Right ventricle myocardium inferior (tissue), 1 donor: ENCODE measurements around the gene NRP2. TPM values are rescaled to one million over a fixed set of nuclear protein-coding genes. Genes with fewer than 3 reads are reported as not detected.
A peak's percentile ranks its signal among the peaks of the same experiment; 100 is the strongest.

Experiments
- ATAC-seq: fragments of 200-7000 bp; cut with Tn5 transposase; one replicate; pipeline ENCODE4 v1.9.1; 2020; ENCODE audit warnings: mild to moderate bottlenecking, moderate library complexity
- DNase-seq: peaks from one replicate; pipeline ENCODE4 v3.0.0; 2021; ENCODE audit errors: missing footprints
- intact Hi-C: fragments of 100-400 bp; cut with DNase I; formaldehyde crosslinking; loops from one replicate; pipeline ENCODE4 v1.11.0; 2022
- total RNA-seq: library from RNA; stranded (reverse); fragmentation: NEBNext Ultra II Directional; extraction: Animal tissue kit (Norgen Biotek cat#: 25700); gene quantifications from one replicate; pipeline ENCODE4 v1.2.1, GENCODE V29; 2021
- donor health status: DM: no; HTN: yes; CAD: no; lungs with severe emphysema.

NRP2 gene
- total RNA-seq, 1 donor from 2014 or later = 7.6 TPM

DNA sequence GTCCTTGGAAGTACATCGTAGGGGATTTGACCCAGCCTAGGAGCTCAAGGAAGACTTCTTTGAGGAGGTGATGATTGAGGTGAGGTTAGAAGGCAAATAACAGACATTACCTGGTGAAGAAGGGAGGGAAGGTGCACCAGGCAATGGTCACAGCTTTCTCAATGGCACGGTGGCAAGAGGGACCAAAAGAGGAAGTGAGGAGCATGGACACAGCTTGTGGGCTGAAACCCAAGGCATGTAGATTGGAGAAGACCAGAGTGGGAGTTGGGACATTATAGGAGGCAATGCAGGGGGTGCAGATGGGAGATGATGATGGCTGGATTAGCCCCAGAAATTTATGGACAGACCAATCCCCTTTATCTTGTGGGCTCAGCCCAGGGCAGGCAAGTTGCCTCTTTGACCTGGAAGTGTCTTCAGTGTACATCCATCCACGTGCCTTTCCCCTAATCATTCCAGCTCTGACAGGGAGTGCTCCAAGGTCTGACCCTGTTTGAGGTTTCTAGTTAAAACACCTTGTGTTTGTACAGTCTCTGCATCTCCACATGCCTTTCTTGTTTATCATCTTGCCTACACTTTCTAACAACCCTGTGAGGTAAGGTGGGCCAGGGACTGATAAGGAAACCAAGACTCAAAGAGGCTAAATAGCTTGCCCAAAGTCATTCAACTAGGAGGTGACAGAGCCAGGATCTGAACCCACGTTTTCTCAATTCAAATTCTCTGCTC lies 59.1 kb downstream of the NRP2 start:
- DNase-seq (no peak), ATAC-seq (no peak)
- intact Hi-C loops = no loop called here

DNA sequence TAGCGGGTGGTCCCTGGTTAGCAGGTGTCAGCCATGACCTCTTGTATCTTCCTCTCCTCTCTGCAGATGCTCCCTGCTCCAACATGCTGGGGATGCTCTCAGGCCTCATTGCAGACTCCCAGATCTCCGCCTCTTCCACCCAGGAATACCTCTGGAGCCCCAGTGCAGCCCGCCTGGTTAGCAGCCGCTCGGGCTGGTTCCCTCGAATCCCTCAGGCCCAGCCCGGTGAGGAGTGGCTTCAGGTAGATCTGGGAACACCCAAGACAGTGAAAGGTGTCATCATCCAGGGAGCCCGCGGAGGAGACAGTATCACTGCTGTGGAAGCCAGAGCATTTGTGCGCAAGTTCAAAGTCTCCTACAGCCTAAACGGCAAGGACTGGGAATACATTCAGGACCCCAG lies 60.8 kb downstream of the NRP2 start:
- intact Hi-C loops = no loop called here
- DNase-seq (no peak), ATAC-seq (no peak)

DNA sequence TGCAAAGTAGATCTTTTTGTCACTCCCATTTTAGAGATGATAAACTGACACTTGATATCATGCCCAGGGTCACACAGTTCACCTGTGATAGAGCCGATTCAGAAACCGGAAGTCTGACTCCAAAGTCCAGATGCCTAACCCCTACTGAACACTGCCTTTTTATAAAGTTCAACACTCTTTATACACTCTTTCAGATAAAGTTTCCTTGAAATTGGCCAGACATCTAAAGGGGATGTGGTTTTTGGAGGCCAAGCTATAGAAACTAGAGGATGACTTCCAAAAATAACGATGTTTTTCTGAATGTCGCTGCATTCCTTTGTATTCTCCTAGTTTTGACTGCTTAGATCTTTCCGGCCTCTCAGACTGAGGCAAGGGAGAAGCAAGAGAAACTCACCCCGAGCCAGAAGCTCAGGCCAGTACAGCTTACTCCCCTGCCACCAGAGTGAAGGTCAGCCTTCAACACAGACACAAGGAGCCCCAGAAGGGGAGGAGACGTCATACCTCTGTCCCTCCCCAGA lies 61.8 kb downstream of the NRP2 start:
- ATAC-seq (no peak), DNase-seq (no peak)
- intact Hi-C loops = no loop called here

DNA sequence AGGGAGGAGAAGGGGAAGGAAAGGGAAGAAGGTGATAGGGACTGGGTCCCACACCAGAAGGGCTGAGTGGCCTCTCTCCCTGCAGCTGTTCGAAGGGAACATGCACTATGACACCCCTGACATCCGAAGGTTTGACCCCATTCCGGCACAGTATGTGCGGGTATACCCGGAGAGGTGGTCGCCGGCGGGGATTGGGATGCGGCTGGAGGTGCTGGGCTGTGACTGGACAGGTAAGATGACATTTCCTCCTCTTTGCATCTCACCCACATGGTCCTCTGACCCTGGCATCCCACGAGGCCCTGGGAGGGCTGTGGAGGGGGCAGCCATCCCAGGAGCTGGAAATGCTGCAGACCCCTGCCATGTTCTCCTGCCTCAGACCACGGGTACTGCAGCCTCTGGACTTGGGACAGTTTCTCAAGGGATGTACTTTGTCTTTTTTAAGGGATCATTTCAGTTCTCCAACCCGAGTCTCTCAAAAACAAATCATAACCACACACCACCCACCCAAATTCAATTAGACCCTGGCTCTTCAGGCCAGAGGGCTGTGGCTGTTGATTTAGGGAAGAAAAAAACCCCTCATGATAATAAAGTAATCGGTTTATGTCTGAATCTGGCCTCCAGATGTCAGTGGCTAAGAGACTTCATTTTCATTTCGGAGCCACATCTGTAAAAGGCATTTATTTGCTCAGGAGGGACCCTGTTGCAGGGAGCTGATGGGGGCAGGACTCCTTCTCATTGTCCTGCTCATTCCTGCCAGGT lies 63.5 kb downstream of the NRP2 start:
- DNase-seq (no peak), ATAC-seq (no peak)
- intact Hi-C loops = no loop called here

DNA sequence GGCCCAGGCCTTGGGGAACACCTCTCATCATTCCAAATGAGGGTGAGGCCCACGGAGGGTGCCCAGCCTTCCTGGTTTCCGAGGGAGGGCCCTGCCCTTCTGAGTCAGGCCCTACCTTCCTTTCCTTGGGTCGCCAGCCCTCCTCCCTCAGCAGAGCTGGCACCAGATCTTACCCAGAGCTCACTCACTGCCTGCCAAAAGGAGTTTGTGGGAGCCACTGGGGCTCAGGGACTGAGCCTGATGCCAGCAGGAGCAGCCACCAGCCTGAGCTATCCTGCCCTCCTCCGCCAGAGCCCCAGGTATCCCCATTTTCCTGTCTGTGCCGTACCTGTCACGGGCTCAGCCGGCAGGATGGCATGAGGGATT lies 64.1 kb downstream of the NRP2 start:
- no peak for ATAC-seq
- intact Hi-C loops = no loop called here
- no peak for DNase-seq

DNA sequence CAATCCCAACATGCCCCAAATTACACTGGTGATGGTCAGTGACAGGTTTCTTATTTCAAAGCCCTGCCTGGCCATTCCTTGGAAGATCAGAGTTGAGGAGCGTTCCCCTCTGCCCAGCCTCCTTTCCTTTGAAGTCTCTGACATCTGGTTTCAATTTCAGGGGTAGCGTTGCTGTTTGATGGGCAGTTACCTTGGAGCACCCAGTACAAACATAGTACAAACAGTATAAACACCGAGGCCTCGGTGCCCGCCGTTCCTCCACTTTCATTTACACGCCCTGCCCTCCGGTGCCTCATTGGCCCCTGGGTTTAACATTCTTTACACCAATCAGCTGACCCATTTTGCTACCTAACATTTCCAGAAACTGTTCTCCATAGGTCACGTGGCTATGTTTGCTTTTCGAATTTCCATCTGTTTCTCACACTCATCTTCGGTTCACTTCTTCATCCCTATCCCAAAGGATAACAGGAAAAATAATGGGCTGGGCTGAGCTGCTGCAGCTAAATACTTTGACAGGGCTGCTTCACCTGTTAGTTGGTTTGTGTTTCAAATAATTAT lies 65.6 kb downstream of the NRP2 start:
- DNase-seq (no peak), ATAC-seq (no peak)
- intact Hi-C loops = no loop called here

DNA sequence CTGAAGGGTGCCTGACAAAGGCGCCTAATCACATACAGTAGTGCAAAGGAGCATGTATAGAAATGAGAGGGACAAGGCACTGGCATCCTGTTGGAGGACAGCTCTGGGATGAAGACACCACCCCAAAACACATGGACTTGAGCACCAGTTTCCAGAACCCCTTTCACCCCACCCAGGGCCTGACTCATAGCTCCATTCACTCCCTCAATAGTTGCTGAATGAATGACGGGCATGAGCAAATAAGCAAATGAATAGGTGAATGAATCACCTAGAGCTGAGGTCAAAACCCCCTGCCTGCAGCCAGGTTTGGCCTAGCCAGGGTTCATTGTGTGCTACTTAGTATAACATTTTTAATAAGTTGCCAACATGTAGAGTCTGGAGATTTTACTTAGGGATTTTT lies 66.3 kb downstream of the NRP2 start:
- intact Hi-C loops = no loop called here
- no peak for DNase-seq
- ATAC-seq = no peak

DNA sequence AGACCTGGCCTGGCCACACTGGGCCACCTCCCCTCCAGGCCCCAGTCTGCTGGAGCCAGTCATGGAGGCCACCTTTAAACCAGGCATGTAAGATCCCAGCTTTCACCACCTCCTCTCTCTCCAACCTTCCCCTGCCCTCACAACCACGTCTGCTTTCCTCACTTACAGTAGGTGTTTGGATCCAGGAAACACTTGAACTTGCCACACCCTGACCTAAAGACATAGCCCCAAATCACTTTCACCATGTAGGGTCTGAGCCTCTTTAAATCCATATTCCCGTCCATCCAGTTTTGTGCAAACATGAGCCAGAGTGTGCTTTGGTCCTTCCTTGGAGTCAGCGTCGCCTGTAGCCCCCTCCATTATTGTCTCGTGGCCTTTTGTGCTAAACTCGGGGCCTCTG lies 66.8 kb downstream of the NRP2 start:
- DNase-seq (no peak), ATAC-seq (no peak)
- intact Hi-C loops = no loop called here

DNA sequence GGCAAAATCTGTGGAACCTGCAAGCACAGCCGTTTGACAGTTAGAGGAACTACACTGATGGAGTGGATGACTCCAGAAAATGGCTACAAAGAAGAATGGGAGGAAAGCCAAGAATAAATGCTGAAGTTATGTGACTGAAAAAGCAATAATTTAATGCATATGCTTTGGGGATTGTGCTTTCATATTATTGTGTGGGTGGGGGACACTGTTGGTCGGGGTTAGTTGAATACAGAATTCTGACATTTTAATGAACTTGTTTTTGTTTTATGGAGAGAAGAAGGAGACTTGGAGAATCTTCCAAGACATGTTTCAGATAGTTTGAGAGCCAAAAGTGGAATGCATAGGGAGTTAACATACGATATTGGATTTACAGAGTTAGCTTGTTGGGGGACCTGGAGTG lies 68.5 kb downstream of the NRP2 start:
- DNase-seq (no peak), ATAC-seq (no peak)
- intact Hi-C loops = no loop called here

DNA sequence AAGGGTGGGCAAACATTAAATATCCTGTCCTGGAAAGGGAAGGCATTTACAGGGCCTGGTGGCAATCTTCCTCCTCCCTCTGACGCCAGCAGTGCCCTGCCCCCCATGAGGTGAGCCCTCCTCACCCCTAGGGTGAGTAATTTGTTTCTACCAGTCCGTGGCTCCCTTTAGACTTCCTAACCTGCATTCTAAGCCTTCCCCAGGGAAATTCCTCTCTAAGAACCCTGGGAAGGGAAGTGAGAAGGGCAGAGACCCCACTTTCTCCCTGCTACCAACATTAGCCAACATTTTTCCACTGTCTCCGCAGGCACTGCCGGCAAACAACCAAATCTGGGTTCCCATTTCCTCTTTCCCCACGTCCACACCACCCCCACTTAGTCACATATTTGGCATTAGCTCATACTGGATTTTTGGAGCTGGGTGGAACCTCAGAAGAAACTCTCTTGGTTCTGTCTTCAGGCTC lies 69.3 kb downstream of the NRP2 start:
- DNase-seq (no peak), ATAC-seq (no peak)
- intact Hi-C loops = no loop called here

DNA sequence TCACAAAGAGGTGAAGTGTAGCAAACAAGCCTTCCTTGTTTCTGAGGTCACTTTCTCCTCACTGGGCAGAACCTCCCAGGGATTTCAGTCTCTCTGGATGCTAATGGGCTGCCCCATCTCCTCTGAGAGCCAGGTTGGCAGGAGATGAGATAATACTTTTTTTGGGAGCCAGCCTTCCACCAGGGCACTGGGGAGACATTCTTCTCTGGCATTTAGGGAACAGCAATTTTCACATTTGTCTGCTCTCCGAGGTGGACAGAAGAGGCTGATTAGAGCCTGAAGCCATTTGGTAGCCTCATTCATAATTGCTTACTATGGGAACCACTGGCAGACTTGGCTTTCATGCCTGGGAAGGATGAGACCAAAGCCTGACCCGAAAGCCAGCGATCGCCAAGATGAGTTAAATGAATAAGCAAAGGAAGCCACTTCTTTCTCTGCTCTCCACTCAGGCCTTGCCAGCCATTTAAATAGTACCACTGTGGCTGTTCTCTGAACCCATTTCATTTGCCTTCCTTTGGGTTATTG lies 70.1 kb downstream of the NRP2 start:
- intact Hi-C loops = no loop called here
- ATAC-seq (no peak), DNase-seq (no peak)

DNA sequence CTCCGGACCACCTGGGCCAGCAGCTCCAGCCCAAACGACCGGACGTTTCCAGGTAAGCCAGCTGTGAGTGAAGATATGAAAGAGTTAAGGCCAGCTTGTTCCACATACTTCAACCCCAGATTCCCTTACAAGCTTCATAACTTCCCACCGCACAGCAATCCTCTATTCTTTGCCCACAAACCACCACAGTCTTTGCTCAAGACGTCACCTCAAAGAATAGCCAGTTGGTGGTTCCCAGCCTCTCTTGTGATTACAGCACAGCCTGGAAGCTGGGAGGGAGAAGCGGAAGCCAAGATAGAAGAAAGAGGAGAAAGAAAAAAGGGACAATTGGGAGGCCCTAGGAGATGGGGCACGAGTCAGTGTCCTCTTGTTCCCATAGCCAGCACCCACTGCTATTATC lies 70.6 kb downstream of the NRP2 start:
- intact Hi-C loops = no loop called here
- DNase-seq = no peak
- no peak for ATAC-seq

DNA sequence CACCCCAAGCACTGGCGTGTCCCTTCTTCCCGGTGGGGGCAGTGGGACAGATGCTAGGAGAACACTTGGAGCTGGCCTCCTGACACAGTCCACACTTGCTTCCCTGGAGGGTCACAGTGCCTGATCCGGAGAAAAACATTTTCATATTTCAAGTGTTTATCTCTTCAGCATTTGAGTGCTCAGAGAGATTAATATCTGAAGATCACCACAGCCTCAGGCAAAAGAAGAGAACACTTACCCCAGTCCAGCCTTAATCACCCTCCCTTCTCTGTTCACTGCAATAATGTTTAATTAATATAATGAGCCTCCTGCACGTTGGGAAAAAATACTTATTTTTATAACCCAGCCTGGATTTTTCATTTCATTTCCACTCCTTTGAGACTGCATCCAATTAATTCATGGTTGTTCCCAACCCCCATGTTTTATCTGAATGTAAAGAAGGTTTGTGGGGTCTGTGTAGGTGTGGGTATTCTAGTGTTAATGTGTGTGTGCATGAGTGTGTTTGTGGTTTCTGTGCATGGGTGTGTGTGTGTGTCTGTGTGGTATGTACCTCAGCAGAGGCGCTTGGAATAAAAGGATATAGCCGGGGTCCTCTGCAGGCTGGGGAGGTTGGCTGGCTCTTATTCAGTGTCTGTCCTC lies 72.1 kb downstream of the NRP2 start:
- DNase-seq = no peak
- ATAC-seq = no peak
- intact Hi-C loops = no loop called here

DNA sequence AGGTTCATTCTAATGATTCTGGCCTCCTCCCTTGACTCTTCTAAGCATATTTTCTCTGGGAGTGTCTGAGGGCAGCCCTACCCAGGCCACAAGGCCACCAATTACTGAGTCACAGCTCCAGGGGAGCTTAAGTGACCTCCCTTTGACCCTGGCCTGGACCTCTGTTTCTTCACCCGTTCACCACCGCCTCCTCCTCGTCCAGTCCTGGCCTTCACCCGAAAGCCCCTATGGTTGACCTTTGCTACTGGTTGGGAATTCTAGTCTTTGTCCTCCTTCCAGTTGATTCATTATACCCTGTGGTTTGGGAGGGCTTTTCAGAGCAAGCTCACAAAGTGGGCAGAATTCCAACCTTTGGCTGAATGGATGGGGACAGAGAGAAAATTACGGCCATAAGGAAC lies 72.6 kb downstream of the NRP2 start:
- ATAC-seq (no peak), DNase-seq (no peak)
- intact Hi-C loops = no loop called here

DNA sequence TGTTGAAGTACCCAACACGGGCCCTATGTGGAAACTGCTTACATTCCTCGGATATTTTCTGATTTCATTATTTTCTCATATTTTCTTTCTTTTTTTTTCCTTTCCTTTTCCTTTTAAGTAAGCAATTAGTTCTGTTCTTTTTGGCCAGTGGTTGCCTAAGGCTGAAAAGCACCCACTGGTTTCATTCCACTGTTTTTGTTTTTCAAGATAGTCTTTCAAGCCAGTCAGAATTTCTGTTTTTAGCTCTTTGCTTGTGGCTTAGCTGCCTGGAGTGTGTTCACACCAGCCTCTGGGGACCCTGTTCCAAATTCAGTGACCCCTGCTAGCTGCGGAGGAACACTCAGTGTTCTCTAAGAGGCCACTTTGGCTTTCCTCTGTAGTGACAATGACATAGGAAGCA lies 73.6 kb downstream of the NRP2 start:
- ATAC-seq (no peak), DNase-seq (no peak)
- intact Hi-C loops = no loop called here

DNA sequence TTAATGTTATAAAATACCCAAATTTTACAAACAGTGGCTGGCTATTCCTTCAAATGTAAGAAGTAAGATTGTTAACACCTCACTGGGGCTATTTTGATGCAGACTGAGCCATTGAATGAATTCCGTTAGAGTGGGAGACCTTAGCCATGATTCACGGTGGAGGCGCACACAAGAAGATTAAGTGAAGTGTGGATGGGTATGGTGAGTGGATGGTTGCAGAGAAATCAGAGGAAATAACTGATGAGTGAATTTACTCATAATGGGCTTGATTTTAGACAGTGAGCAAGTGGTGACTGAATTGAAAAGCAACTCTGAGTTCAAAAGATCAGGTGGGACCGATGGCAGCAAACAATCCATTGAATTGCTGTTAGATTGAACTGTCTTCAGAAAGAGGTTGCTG lies 75.0 kb downstream of the NRP2 start:
- DNase-seq (no peak), ATAC-seq (no peak)
- intact Hi-C loops = no loop called here

DNA sequence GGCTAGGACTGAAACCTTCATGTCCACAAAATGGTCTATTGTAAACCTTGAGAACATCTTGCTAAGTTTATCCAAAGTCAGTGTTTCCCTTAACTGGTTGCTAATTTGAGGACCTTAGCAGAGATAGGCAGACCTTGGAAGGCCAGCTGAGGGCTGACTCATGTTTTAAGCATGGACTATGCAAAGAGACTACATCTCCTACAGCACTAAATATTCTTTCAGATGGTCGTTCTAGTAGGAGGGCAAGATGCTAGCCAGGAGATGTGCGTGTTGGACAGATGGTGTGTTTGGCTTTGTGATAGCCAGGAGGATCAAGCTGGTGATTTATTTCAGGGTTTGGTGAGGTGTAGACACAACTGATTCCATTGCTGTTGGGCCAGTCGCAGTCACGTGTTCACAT lies 75.8 kb downstream of the NRP2 start:
- no peak for DNase-seq
- peak; percentile 45 for ATAC-seq

DNA sequence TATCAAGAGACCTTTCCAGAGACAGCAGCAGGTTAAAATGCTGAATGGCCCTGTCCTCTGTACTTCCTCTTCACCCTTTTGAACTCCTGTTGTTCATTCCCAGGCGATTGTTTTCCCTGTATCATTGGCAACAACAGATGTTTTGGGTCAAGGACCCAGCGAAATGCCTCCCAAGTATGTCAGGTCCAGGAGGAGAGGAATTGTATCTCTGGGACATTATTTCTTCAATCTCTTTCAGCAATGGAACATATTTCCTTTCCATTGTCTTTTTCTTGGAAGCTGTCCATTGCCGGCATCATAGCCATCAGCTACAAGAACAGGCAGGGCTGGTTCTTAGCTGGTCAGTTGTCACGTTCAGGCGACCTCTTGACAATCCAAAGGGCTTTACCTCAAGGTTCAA lies 76.2 kb downstream of the NRP2 start:
- intact Hi-C loops = no loop called here
- ATAC-seq (no peak), DNase-seq (no peak)

More for the DNA sequence above, 75.8 kb downstream of the NRP2 start:
- intact Hi-C loops = no loop called here

DNA sequence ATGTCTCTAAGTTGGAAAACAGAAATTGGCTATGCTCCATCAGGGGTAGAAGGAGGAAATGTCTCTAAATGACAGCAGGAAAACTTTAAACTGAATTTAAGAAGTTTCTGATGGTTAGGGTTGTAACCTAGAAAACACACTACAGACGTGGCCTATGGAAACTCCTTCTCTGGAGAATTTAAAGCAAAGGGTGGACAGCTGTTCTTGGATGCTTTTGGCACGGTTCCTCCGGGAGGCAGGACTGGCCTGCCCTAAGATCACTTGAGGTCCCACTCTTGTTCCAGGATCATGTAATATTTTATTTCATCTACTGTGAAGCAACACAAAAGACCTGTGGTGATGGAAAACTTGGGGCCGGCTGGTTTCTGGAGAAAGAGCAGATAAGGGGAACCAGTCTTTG lies 77.0 kb downstream of the NRP2 start:
- DNase-seq (no peak), ATAC-seq (no peak)
- intact Hi-C loops = no loop called here
